H1 (cell line): Measurements from ENCODE around the gene NKAIN2. TPM values are rescaled to one million over a fixed set of nuclear protein-coding genes. Genes with fewer than 3 reads are reported as not detected.

Experiments
- CTCF ChIA-PET: fragments of 300-600 bp; sonication (Branson Sonifier 250); formaldehyde crosslinking; loops from one replicate; lab custom pipeline; 2021; ENCODE audit not compliant: partially characterized antibody; lab: Charles Lee
- POLR2A ChIA-PET: fragments of 300-600 bp; sonication (Branson Sonifier 250); formaldehyde crosslinking; loops from one replicate; lab custom pipeline; 2021; ENCODE audit warnings: inconsistent platforms; ENCODE audit not compliant: partially characterized antibody; lab: Charles Lee
- DNase-seq, 2 experiments: peaks; one replicate each; pipeline versions ENCODE4 v3.0.0 to v3.0.0-alpha.2; 2010 to 2022; ENCODE audit warnings: low spot score in 2 of 2, low read depth in 1 of 2, mixed read lengths in 1 of 2
- FAIRE-seq: peaks from 2 replicates; lab custom pipeline; 2011; peaks lifted over from hg19 to GRCh38; lab: Jason Lieb, UNC
- H2AFZ ChIP-seq: 2 replicates; pipeline ENCODE4 v1.8.1; 2012; ENCODE audit warnings: low read length, inconsistent platforms
- H2AK5ac ChIP-seq: 2 replicates; pipeline ENCODE4 v1.6.1; 2013; ENCODE audit warnings: low read depth, low read length
- H2BK120ac ChIP-seq: replicated peaks from 2 replicates; pipeline ENCODE3; 2013; ENCODE audit warnings: low read depth, low read length, inconsistent platforms
- H2BK12ac ChIP-seq: 2 replicates; pipeline ENCODE4 v1.6.1; 2013; ENCODE audit warnings: low read depth, low read length
- H2BK15ac ChIP-seq: 2 replicates; pipeline ENCODE4 v1.6.1; 2013; ENCODE audit warnings: low read length
- H2BK20ac ChIP-seq: 2 replicates; pipeline ENCODE4 v1.6.1; 2013; ENCODE audit warnings: low read length
- H2BK5ac ChIP-seq: 2 replicates; pipeline ENCODE4 v1.6.1; 2013; ENCODE audit warnings: low read depth, low read length
- H3K14ac ChIP-seq: 2 replicates; pipeline ENCODE4 v1.6.1; 2013; ENCODE audit warnings: inconsistent platforms; ENCODE audit not compliant: insufficient read length
- H3K18ac ChIP-seq: 2 replicates; pipeline ENCODE4 v1.6.1; 2013; ENCODE audit warnings: low read length; ENCODE audit errors: extremely low read depth
- H3K23ac ChIP-seq: 2 replicates; pipeline ENCODE4 v1.6.1; 2013; ENCODE audit warnings: inconsistent platforms; ENCODE audit not compliant: insufficient read length
- H3K23me2 ChIP-seq: 2 replicates; pipeline ENCODE4 v1.6.1; 2013; ENCODE audit warnings: low read depth, low read length
- H3K27ac ChIP-seq: 2 replicates; pipeline ENCODE4 v1.6.1; 2011; ENCODE audit warnings: low read depth, low read length, inconsistent platforms
- H3K27me3 ChIP-seq, 4 experiments: replicated peaks in 1 of 4; 1 replicate in 1 of 4; 2 replicates in 3 of 4; pipeline versions ENCODE4 v1.6.1 to v1.8.1; 2011 to 2013; ENCODE audit warnings: low read length in 3 of 4, mild to moderate bottlenecking in 3 of 4, inconsistent platforms in 2 of 4, mixed read lengths in 2 of 4, moderate library complexity in 1 of 4; ENCODE audit not compliant: control insufficient read depth in 3 of 4, insufficient read depth in 3 of 4; ENCODE audit errors: extremely low read depth in 1 of 4
- H3K36me3 ChIP-seq, 4 experiments: 2 replicates each; pipeline versions ENCODE4 v1.6.1 to v1.8.1; 2011 to 2013; ENCODE audit warnings: mild to moderate bottlenecking in 4 of 4, low read length in 3 of 4, moderate library complexity in 2 of 4, control low read depth in 1 of 4, inconsistent platforms in 1 of 4; ENCODE audit not compliant: insufficient read depth in 4 of 4, control insufficient read depth in 2 of 4
- H3K4ac ChIP-seq: replicated peaks from 2 replicates; pipeline ENCODE3; 2013; ENCODE audit warnings: low read length, low read depth, mixed read lengths, inconsistent platforms; ENCODE audit not compliant: insufficient read length
- H3K4me1 ChIP-seq, 4 experiments: replicated peaks in 1 of 4; 1 replicate in 1 of 4; 2 replicates in 3 of 4; pipeline versions ENCODE4 v1.6.1 to v1.8.1; 2011 to 2013; ENCODE audit warnings: low read length in 3 of 4, inconsistent platforms in 2 of 4, mixed read lengths in 1 of 4; ENCODE audit not compliant: insufficient read depth in 4 of 4, control insufficient read depth in 3 of 4
- H3K4me2 ChIP-seq, 2 experiments: 2 replicates each; pipeline versions ENCODE4 v1.6.1 to v1.8.1; 2011 to 2013; ENCODE audit warnings: low read depth in 2 of 2, low read length in 2 of 2, control low read depth in 1 of 2, inconsistent platforms in 1 of 2, mild to moderate bottlenecking in 1 of 2; ENCODE audit not compliant: insufficient read depth in 1 of 2
- H3K4me3 ChIP-seq, 4 experiments: fragments of 200-600, 300-600 bp in 1 of 4; sonication (generic), shearing (Covaris generic), sonication (Bioruptor Twin) in 1 of 4; 2 replicates each; pipeline versions ENCODE4 v1.5.1 to v1.8.1; 2011 to 2016; ENCODE audit warnings: low read length in 4 of 4, low read depth in 3 of 4, control low read depth in 2 of 4, inconsistent platforms in 2 of 4, mild to moderate bottlenecking in 2 of 4, mixed read lengths in 1 of 4, moderate library complexity in 1 of 4; ENCODE audit not compliant: insufficient read depth in 2 of 4; ENCODE audit errors: extremely low read depth in 1 of 4
- H3K56ac ChIP-seq: replicated peaks from 2 replicates; pipeline ENCODE3; 2013; ENCODE audit warnings: low read depth, mild to moderate bottlenecking, mixed read lengths, low read length, inconsistent platforms; ENCODE audit not compliant: insufficient read length
- H3K79me1 ChIP-seq: 2 replicates; pipeline ENCODE4 v1.6.1; 2013; ENCODE audit warnings: low read depth, low read length, control low read depth
- H3K79me2 ChIP-seq, 2 experiments: 2 replicates each; pipeline versions ENCODE4 v1.6.1 to v1.8.1; 2012 to 2013; ENCODE audit warnings: low read length in 2 of 2, mild to moderate bottlenecking in 2 of 2, inconsistent platforms in 1 of 2; ENCODE audit not compliant: insufficient read depth in 2 of 2, control insufficient read depth in 1 of 2
- H3K9ac ChIP-seq, 4 experiments: replicated peaks in 1 of 4; 1 replicate in 1 of 4; 2 replicates in 3 of 4; pipeline versions ENCODE4 v1.6.1 to v1.8.1; 2011 to 2013; ENCODE audit warnings: low read depth in 3 of 4, low read length in 3 of 4, control low read depth in 2 of 4, mild to moderate bottlenecking in 2 of 4, moderate library complexity in 2 of 4, inconsistent platforms in 1 of 4; ENCODE audit errors: extremely low read depth in 1 of 4
- H3K9me3 ChIP-seq, 2 experiments: 2 replicates each; pipeline versions ENCODE4 v1.6.1 to v1.8.1; 2012 to 2013; ENCODE audit warnings: mild to moderate bottlenecking in 2 of 2, moderate library complexity in 2 of 2, control low read depth in 1 of 2, inconsistent platforms in 1 of 2, low read depth in 1 of 2, low read length in 1 of 2, mixed read lengths in 1 of 2; ENCODE audit not compliant: insufficient read depth in 2 of 2
- H4K20me1 ChIP-seq, 2 experiments: replicated peaks in 1 of 2; 2 replicates each; pipeline versions ENCODE3 to v1.8.1; 2011 to 2013; ENCODE audit warnings: inconsistent platforms in 2 of 2, low read length in 2 of 2, mild to moderate bottlenecking in 1 of 2; ENCODE audit not compliant: insufficient read depth in 2 of 2, control insufficient read depth in 1 of 2
- H4K5ac ChIP-seq: 2 replicates; pipeline ENCODE4 v1.6.1; 2013; ENCODE audit warnings: low read length, low read depth, mixed read lengths, inconsistent platforms; ENCODE audit not compliant: insufficient read length
- H4K8ac ChIP-seq: 2 replicates; pipeline ENCODE4 v1.8.0; 2013; ENCODE audit warnings: mild to moderate bottlenecking, moderate library complexity, low read length, inconsistent platforms; ENCODE audit not compliant: insufficient read depth; ENCODE audit errors: extremely low read depth
- H4K91ac ChIP-seq: replicated peaks from 2 replicates; pipeline ENCODE3; 2013; ENCODE audit warnings: low read length, mixed read lengths, inconsistent platforms; ENCODE audit not compliant: insufficient read length
- CTCF ChIP-seq, 3 experiments: IDR thresholded peaks; 1 replicate in 2 of 3; 2 replicates in 1 of 3; pipeline versions ENCODE4 v1.5.1 to v1.6.1; 2011; ENCODE audit warnings: low read length in 3 of 3, mild to moderate bottlenecking in 3 of 3, inconsistent platforms in 2 of 3, low read depth in 1 of 3, moderate library complexity in 1 of 3; ENCODE audit not compliant: insufficient read depth in 1 of 3; ENCODE audit errors: control extremely low read depth in 1 of 3
- EGR1 ChIP-seq: IDR thresholded peaks from 2 replicates; pipeline ENCODE4 v1.6.1; 2011; ENCODE audit warnings: low read depth, low read length, borderline replicate concordance
- RAD21 ChIP-seq, 2 experiments: IDR thresholded peaks in 1 of 2; conservative IDR thresholded peaks in 1 of 2; 2 replicates each; pipeline ENCODE4 v1.6.1; 2011; ENCODE audit warnings: low read depth in 2 of 2, low read length in 2 of 2, improper control_type of control experiment in 1 of 2, inconsistent platforms in 1 of 2, mild to moderate bottlenecking in 1 of 2, moderate library complexity in 1 of 2
- SP1 ChIP-seq: IDR thresholded peaks from 2 replicates; pipeline ENCODE4 v1.6.1; 2011; ENCODE audit warnings: low read depth, low read length
- YY1 ChIP-seq: IDR thresholded peaks from 2 replicates; pipeline ENCODE4 v1.6.1; 2011; ENCODE audit warnings: low read depth, mild to moderate bottlenecking, low read length
- WGBS, 2 experiments: shearing (Covaris generic) in 1 of 2; methylation state at CpG; one replicate each; pipeline versions ENCODE4 v1.1.6 to v1.1.7; 2013 to 2015; ENCODE audit warnings: low lambda C conversion rate in 2 of 2, mixed read lengths in 2 of 2, inconsistent platforms in 1 of 2, low coverage in 1 of 2, missing lambda C conversion rate in 1 of 2; ENCODE audit not compliant: insufficient replicate concordance in 2 of 2, insufficient coverage in 1 of 2, insufficient read length in 1 of 2; ENCODE audit errors: extremely low coverage in 1 of 2, missing lambda C conversion rate in 1 of 2; 5-methylcytosine and 5-hydroxymethylcytosine counted together
- polyA plus RNA-seq, 7 experiments: library from polyadenylated mRNA; depleted of rRNA in 3 of 7; stranded (reverse) in 5 of 7; unstranded in 2 of 7; fragments of >200 nt in 5 of 7; fragments of 200-250 nt in 2 of 7; gene quantifications; 1 replicate in 5 of 7; 2 replicates in 1 of 7; 4 replicates in 1 of 7; pipeline versions ENCODE4 v1.2.1 to v1.2.3, GENCODE V29; 2011 to 2013; ENCODE audit warnings: missing spikeins in 2 of 7, mixed read lengths in 2 of 7
- total RNA-seq: library from RNA; stranded (reverse); fragmentation: NEBNext Ultra II Directional; extraction: Animal tissue kit (Norgen Biotek cat#: 25700); gene quantifications from 2 replicates; pipeline ENCODE4 v1.2.1, GENCODE V29; 2021

NKAIN2 gene
- total and polyA plus RNA-seq, 2 of the 8 experiments (the other 6 are each of a cell fraction or from before 2014, with no cell fraction given), result 0.20 to 0.34 TPM

GRCh38 chr6:124795643-124796463, 992.2 kb downstream of the NKAIN2 start:
- H3K18ac ChIP-seq, result no peak overlapping the region
- H4K5ac ChIP-seq, result no peak overlapping the region
- no peak overlapping the region for H4K91ac ChIP-seq
- no peak overlapping the region for H3K23ac ChIP-seq
- H3K27me3 ChIP-seq, result no peaks in the 10 kb centered on the region
- H3K4me1 ChIP-seq, result peaks cover 0 to 5% (median 0%) of the 10 kb centered on the region in 4 experiments; a peak in 1 of 7 replicates
- POLR2A ChIA-PET, result no interaction called here
- no peak overlapping the region for H3K9ac ChIP-seq
- no peak overlapping the region for H3K27ac ChIP-seq
- H3K36me3 ChIP-seq, result no peaks in the 10 kb centered on the region
- H3K79me2 ChIP-seq, result no peaks in the 10 kb centered on the region
- no peak overlapping the region for H3K4ac ChIP-seq
- no peaks in the 10 kb centered on the region for H4K20me1 ChIP-seq
- no peak overlapping the region for H2BK120ac ChIP-seq
- no peak overlapping the region for H3K56ac ChIP-seq
- H2AK5ac ChIP-seq, result no peak overlapping the region
- no peak overlapping the region for H2BK20ac ChIP-seq
- DNase-seq (peak; percentile 10 to 49), FAIRE-seq (peak; percentile 45)
- no peaks in the 10 kb centered on the region for H3K9me3 ChIP-seq
- H2BK15ac ChIP-seq, result no peak overlapping the region
- H3K4me3 ChIP-seq, result no peak overlapping the region
- no peak overlapping the region for H4K8ac ChIP-seq
- no peak overlapping the region for H2BK5ac ChIP-seq
- no peak for TF ChIP-seq EGR1
- no peak for TF ChIP-seq SP1
- peak; percentile 68 to 79 (median 78) for TF ChIP-seq CTCF (IDR thresholded peaks at IDR 0.05; ENCODE audit: control extremely low read depth in 1 of 3, insufficient read depth in 1 of 3, low read depth in 1 of 3, low read length in 3 of 3)
- TF ChIP-seq YY1, result 0 out of 2 replicates have a peak, but pooled peaks have one; percentile 8
- TF ChIP-seq RAD21 (IDR thresholded peaks at IDR 0.05 in 1 of 2, conservative IDR thresholded peaks at IDR 0.05 in 1 of 2; ENCODE audit: low read depth in 2 of 2, low read length in 2 of 2), result peak; percentile 96 to 97
- no peak overlapping the region for H2BK12ac ChIP-seq
- no peaks in the 10 kb centered on the region for H3K79me1 ChIP-seq
- WGBS, 2 experiments, result 87% methylated on average over 4 of the region's 4 CpGs; no CpG with 5 or more reads in 1 of the 2 experiments
- H3K23me2 ChIP-seq, result no peaks in the 10 kb centered on the region
- H3K4me2 ChIP-seq, result no peak overlapping the region
- CTCF ChIA-PET, result interaction anchor here (0.6 to 2.3 kb wide), 20 partner anchors 8 to 1397 kb away, joined by 3 to 18 read pairs (median 3); partner anchors contain the start of gene NKAIN2
- H2AFZ ChIP-seq, result no peak overlapping the region
- H3K14ac ChIP-seq, result no peak overlapping the region
